Activated CD4-positive, alpha-beta memory T cell treated with anti-CD3 and anti-CD28 coated beads, Interleukin-2, amount 10 ng/mL, durations not matched to agents 7 days and 5 days (primary cell): ENCODE measurements around the gene VWA2. TPM values are rescaled to one million over a fixed set of nuclear protein-coding genes. Genes with fewer than 3 reads are reported as not detected.

ENCODE experiments used
- CTCF ChIA-PET: fragments of 350-600 bp; sonication (Branson Sonifier 250); formaldehyde crosslinking; loops from one replicate; lab custom pipeline; 2021; ENCODE audit warnings: antibody characterized with exemption, inconsistent platforms; lab: Charles Lee
- POLR2A ChIA-PET: fragments of 350-600 bp; sonication (Branson Sonifier 250); formaldehyde crosslinking; loops from one replicate; lab custom pipeline; 2021; ENCODE audit warnings: antibody characterized with exemption; lab: Charles Lee
- DNase-seq: peaks from one replicate; pipeline ENCODE4 v3.0.0-alpha.2; 2020
- H3K27ac Mint-ChIP-seq: one replicate; pipeline ENCODE4 v1.8.0; 2021; ENCODE audit warnings: mild to moderate bottlenecking, mixed read lengths
- H3K27me3 Mint-ChIP-seq: one replicate; pipeline ENCODE4 v1.8.0; 2021; ENCODE audit warnings: mixed read lengths
- H3K36me3 Mint-ChIP-seq: one replicate; pipeline ENCODE4 v1.8.0; 2021; ENCODE audit warnings: low read depth, mixed read lengths
- H3K4me1 Mint-ChIP-seq: one replicate; pipeline ENCODE4 v1.8.0; 2021; ENCODE audit warnings: mixed read lengths
- H3K4me3 Mint-ChIP-seq: one replicate; pipeline ENCODE4 v1.8.0; 2021; ENCODE audit warnings: mild to moderate bottlenecking, mixed read lengths
- H3K9me3 Mint-ChIP-seq: one replicate; pipeline ENCODE4 v1.8.0; 2021; ENCODE audit warnings: mixed read lengths
- total RNA-seq, 2 experiments: library from RNA; stranded (reverse); gene quantifications; one replicate each; pipeline ENCODE4 v1.2.3, GENCODE V29; 2021

The VWA2 gene, protein sequence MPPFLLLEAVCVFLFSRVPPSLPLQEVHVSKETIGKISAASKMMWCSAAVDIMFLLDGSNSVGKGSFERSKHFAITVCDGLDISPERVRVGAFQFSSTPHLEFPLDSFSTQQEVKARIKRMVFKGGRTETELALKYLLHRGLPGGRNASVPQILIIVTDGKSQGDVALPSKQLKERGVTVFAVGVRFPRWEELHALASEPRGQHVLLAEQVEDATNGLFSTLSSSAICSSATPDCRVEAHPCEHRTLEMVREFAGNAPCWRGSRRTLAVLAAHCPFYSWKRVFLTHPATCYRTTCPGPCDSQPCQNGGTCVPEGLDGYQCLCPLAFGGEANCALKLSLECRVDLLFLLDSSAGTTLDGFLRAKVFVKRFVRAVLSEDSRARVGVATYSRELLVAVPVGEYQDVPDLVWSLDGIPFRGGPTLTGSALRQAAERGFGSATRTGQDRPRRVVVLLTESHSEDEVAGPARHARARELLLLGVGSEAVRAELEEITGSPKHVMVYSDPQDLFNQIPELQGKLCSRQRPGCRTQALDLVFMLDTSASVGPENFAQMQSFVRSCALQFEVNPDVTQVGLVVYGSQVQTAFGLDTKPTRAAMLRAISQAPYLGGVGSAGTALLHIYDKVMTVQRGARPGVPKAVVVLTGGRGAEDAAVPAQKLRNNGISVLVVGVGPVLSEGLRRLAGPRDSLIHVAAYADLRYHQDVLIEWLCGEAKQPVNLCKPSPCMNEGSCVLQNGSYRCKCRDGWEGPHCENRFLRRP
- total RNA-seq: not detected

DNA sequence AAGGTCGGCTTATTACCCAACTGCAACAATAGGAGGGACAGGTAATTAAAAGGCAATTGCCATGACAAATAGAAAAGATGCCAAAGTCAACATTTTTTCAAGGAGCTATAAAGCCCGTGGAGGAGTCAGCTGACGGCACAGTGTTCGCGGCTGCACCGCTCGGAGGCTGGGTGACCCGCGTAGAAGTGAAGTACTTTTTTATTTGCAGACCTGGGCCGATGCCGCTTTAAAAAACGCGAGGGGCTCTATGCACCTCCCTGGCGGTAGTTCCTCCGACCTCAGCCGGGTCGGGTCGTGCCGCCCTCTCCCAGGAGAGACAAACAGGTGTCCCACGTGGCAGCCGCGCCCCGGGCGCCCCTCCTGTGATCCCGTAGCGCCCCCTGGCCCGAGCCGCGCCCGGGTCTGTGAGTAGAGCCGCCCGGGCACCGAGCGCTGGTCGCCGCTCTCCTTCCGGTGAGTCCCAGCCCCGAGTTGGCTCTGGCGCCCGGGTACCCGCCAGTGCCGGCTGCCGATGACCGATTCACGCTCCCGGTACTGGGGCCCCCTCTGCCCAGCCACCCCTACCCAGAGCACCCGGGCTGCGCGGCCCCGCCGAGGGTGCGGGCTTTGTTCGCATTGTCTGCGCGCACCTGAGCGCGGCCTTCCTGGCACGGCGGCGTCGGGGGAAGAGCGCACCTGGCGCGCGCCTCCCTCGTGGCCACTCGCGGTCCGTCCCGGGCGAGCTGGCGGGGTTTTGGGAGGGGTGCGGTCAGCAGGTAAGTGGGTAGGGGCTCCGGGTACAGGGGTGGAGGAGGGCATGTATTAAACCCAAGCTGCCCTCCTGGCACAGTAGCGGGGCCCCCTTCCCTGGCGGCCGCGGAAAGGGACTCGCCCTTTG is at the start of gene VWA2:
Gene VWA2 (plus strand): TSS at position 138 of the 877 bp plus-strand sequence. CDS start 9,460 bp downstream, outside the sequence.
- H3K4me3 Mint-ChIP-seq: peak within 1 kb of the TSS; percentile 1
- H3K27me3 Mint-ChIP-seq: peaks cover 74% of the 10 kb centered on the region
- POLR2A ChIA-PET: interaction anchor here (1.0 kb wide), 1 partner anchor 91 kb away, joined by 3 read pairs; no protein-coding TSS in a partner anchor

DNA sequence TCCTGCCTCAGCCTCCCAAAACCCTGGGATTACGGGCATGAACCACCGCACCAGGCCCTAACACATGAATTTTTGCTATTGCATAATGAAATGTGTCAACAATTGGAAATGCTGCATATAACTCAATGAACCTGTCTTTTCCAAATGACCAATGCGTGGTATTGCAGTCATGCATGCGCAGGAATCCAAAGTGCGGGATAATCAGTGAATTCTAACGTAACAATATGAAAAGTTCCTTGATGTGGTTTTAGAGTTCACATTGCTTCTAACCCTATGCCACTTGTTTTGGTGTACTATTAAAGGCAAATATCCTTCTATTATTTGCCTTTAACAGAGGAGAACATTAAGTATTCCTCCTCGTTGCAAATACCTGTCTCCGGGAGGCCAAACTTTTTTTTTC is 49.4 kb upstream of the VWA2 start:
- Mint-ChIP-seq H3K9me3 (no peaks in the 10 kb centered on the region), H3K4me1 (peaks cover 3% of the 10 kb centered on the region), H3K27me3 (peaks cover 46% of the 10 kb centered on the region), H3K36me3 (no peaks in the 10 kb centered on the region), H3K27ac (no peak overlapping the region), H3K4me3 (no peak overlapping the region)
- no peak for DNase-seq
- ChIA-PET POLR2A (interaction anchor here (0.9 kb wide), 1 partner anchor 15 kb away, joined by 4 read pairs; the partner anchor contains the start of gene CCDC186), CTCF (no interaction called here)

More for the DNA sequence above, at the start of gene VWA2:
- H3K27ac Mint-ChIP-seq: no peak within 1 kb of the TSS
- peak; percentile 20 for DNase-seq
- no peaks in the 10 kb centered on the region for H3K9me3 Mint-ChIP-seq
- peaks cover 5% of the 10 kb centered on the region for H3K4me1 Mint-ChIP-seq
- CTCF ChIA-PET: interaction anchor here (0.6 kb wide), 1 partner anchor 76 kb away, joined by 3 read pairs; no protein-coding TSS in a partner anchor
- no peaks in the 10 kb centered on the region for H3K36me3 Mint-ChIP-seq

DNA sequence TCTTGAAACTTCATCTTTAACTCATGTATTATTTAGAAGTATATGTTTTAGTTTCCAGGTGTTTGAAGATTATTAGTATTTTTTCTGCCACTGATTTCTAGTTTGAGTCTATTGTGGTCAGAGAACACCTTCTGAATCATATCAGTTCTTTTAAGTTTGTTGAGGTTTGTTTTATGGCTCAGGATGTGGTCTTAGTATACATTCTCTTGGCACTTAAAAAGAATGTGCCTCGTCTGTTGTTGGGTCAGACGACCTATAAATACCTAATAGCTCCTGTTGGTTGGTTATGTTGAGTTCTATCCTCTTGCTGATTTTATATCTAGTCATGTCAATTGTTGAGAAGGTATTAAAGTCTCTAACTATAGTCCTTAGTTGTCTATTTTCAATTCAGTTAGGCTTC is 44.0 kb upstream of the VWA2 start:
- Mint-ChIP-seq H3K36me3 (no peaks in the 10 kb centered on the region), H3K9me3 (no peaks in the 10 kb centered on the region), H3K27me3 (peaks cover 59% of the 10 kb centered on the region), H3K4me3 (no peak overlapping the region), H3K4me1 (peaks cover 20% of the 10 kb centered on the region), H3K27ac (no peak overlapping the region)
- no peak for DNase-seq
- ChIA-PET POLR2A (interaction anchor here (0.7 to 1.8 kb wide), 2 partner anchors 21 to 235 kb away, joined by 3 to 7 read pairs; partner anchors contain the start of gene CCDC186), CTCF (interaction anchor here (0.7 to 0.8 kb wide), 2 partner anchors 21 to 420 kb away, joined by 3 to 5 read pairs; partner anchors contain the start of gene CCDC186)

DNA sequence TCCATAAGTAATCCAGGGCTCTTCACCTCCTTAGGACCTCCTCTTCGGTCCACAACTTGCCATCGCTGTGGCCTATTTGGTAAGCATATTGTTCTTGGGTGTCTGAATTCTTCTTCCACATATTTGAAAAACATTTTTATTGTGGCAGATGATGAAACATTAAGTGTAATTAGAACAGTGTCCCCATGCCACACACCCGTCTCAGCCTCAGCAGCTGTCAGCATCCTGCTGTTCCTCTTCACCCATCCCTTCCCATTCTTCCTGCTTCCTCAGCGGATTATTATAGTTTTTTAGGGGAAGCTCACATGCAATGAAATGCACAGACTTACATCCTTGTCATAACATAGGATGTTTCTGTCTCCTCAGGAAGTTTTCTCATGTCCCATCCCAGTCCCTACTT is 39.8 kb upstream of the VWA2 start:
- peaks cover 24% of the 10 kb centered on the region for H3K4me1 Mint-ChIP-seq
- no peaks in the 10 kb centered on the region for H3K36me3 Mint-ChIP-seq
- ChIA-PET CTCF (no interaction called here), POLR2A (no interaction called here)
- peaks cover 51% of the 10 kb centered on the region for H3K27me3 Mint-ChIP-seq
- no peak overlapping the region for H3K27ac Mint-ChIP-seq
- no peak for DNase-seq
- H3K9me3 Mint-ChIP-seq: no peaks in the 10 kb centered on the region
- no peak overlapping the region for H3K4me3 Mint-ChIP-seq

DNA sequence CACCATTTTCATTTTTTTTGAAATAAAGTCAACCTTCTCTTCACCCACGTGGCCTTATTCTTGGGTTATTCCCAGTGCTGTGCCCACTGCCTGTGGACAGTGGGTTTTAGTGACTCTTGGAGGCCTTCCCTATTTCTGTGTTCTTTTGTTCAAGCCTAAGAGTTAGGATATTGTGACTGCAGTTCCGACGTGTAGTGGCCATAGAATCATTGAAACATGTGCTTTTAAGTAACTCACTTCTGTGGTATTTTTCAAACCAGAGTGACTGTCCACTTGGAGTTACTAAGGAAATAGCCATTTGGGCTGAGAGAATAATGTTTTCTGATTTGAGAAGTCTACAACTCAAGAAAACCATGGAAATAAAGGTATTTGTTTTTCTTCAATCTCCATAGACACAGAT is 36.2 kb upstream of the VWA2 start:
- ChIA-PET CTCF (no interaction called here), POLR2A (interaction anchor here (1.0 kb wide), 1 partner anchor 28 kb away, joined by 3 read pairs; the partner anchor contains the start of gene CCDC186)
- Mint-ChIP-seq H3K4me3 (no peak overlapping the region), H3K4me1 (peaks cover 4% of the 10 kb centered on the region), H3K27me3 (peaks cover 36% of the 10 kb centered on the region), H3K27ac (no peak overlapping the region), H3K36me3 (no peaks in the 10 kb centered on the region), H3K9me3 (no peaks in the 10 kb centered on the region)
- DNase-seq: no peak

DNA sequence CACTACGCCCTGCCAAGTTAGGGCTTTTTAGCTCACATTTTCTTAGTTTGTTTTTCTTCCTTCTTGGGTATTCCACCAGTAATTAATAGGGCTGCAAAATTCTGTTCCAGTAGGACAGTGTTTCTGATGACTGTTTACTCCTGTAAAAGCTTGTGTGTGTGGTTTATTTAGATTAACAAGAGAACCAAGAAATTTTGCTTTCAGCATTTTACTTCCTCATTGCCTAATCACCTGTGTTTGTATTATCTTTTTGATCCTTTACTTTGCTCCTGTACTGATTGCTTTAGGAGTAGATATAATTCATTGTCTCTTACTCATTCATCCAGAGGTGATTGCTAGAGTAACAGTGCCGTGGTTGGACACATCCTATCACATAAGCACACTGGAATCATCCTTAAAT is 32.2 kb upstream of the VWA2 start:
- H3K9me3 Mint-ChIP-seq: no peaks in the 10 kb centered on the region
- H3K4me3 Mint-ChIP-seq: no peak overlapping the region
- peaks cover 4% of the 10 kb centered on the region for H3K4me1 Mint-ChIP-seq
- no peaks in the 10 kb centered on the region for H3K36me3 Mint-ChIP-seq
- H3K27me3 Mint-ChIP-seq: peaks cover 30% of the 10 kb centered on the region
- CTCF ChIA-PET: no interaction called here
- DNase-seq: no peak
- POLR2A ChIA-PET: no interaction called here
- H3K27ac Mint-ChIP-seq: no peak overlapping the region

DNA sequence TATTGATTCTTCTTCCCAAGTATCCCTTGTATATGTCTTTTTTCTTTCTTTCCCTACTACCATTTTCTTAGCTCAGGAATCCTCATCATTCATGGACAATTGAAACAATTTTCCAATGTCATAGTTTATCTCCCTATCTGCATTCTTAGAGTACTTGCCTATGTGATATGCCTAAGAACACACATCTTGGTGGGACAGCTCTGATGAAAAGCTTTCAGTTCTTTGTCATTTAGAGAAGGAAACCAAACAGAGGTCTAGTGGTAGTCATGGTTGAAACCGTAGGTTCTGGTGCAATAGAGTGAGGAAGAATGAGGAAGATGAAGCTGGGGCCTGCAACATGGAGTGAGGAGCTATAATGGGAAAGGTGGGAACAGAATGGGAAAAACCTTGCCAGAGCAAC is 31.7 kb upstream of the VWA2 start:
- H3K36me3 Mint-ChIP-seq: no peaks in the 10 kb centered on the region
- ChIA-PET POLR2A (no interaction called here), CTCF (no interaction called here)
- no peaks in the 10 kb centered on the region for H3K9me3 Mint-ChIP-seq
- peaks cover 4% of the 10 kb centered on the region for H3K4me1 Mint-ChIP-seq
- H3K4me3 Mint-ChIP-seq: no peak overlapping the region
- no peak overlapping the region for H3K27ac Mint-ChIP-seq
- DNase-seq: no peak
- peaks cover 34% of the 10 kb centered on the region for H3K27me3 Mint-ChIP-seq

DNA sequence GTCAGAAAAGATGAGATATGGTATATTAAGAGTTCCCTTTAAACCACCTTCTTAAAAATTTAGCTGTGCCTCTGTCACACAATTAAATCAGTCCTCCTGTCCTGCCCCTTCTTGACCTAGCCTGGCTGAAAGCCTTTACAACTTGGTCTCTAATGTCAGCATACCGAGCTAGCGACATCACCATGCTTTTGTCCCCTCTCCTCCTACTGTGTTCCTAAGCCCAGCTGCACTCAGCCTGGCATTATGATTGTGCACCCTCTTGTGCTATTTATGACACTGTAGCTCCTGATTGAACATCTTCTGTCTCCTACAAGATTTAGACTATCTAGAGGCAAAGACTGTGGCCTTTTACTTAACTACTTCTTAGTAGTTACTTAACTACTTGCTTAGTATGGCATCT is 30.7 kb upstream of the VWA2 start:
- Mint-ChIP-seq H3K9me3 (no peaks in the 10 kb centered on the region), H3K4me1 (no peaks in the 10 kb centered on the region), H3K27ac (no peak overlapping the region), H3K27me3 (peaks cover 30% of the 10 kb centered on the region), H3K4me3 (no peak overlapping the region), H3K36me3 (no peaks in the 10 kb centered on the region)
- ChIA-PET CTCF (interaction anchor here (0.7 kb wide), 2 partner anchors 53 to 612 kb away, joined by 3 read pairs; no protein-coding TSS in a partner anchor), POLR2A (no interaction called here)
- no peak for DNase-seq

DNA sequence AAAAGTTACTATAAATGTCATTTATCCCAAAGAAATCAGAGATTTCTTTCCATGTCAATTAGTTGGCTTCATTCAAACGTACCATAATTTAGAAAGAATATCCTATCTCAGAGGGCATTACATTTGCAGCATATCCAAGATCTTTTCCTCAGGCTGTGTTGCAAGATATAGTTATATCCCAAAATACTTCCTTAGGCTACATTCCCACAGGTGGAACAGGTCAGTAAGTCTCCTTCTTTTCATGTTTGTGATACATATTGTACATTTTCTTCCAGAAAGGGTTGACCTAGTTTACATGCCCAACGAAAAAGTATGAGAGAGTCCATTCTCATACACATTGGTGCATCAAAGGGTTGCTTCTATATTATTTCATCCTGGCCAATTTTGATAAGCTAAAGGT is 26.9 kb upstream of the VWA2 start:
- ChIA-PET POLR2A (no interaction called here), CTCF (no interaction called here)
- Mint-ChIP-seq H3K9me3 (no peaks in the 10 kb centered on the region), H3K27ac (no peak overlapping the region), H3K4me1 (no peaks in the 10 kb centered on the region), H3K27me3 (peaks cover 33% of the 10 kb centered on the region), H3K4me3 (no peak overlapping the region), H3K36me3 (no peaks in the 10 kb centered on the region)
- DNase-seq: no peak

DNA sequence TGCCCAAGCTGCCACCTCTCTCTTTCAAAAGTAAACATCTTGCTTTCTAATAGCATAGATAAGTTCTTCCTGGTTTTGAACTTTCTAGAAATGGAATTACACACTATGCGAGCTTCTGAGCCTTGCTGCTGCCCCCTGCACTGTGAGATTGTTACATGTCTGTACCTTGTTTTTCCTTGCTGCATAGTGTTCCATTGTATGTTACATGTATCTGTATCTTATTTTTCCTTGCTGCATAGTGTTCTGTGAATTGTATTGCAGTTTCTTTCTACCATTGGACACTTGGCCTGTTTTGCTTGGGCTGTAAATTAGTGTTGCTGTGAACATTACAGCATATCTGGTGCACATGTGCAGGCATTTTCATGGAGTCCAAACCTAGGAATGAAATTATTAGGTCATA is 24.0 kb upstream of the VWA2 start:
- Mint-ChIP-seq H3K4me1 (no peaks in the 10 kb centered on the region), H3K4me3 (no peak overlapping the region), H3K27ac (no peak overlapping the region), H3K9me3 (no peaks in the 10 kb centered on the region), H3K27me3 (peaks cover 42% of the 10 kb centered on the region), H3K36me3 (no peaks in the 10 kb centered on the region)
- DNase-seq: no peak
- ChIA-PET CTCF (no interaction called here), POLR2A (no interaction called here)

DNA sequence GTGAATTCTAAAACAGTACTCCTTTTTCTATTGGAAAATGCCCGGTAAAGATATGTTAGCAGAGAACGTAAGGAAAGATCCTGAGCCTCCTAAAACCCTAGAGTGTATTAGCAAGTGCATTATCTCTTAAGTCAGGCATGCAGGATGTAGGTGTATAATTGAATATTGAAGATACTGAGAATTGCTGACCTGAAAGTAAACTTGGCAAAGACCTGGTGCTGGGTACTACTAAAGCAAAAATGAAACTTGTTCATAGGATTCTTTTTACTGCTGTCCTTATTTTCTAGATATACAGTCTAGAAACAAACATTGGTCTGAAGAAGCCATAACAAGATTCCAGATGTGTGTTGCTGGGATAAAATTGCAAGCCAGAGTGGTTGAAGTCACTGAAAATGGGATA is 18.8 kb upstream of the VWA2 start:
- ChIA-PET CTCF (no interaction called here), POLR2A (no interaction called here)
- H3K4me1 Mint-ChIP-seq: no peaks in the 10 kb centered on the region
- no peaks in the 10 kb centered on the region for H3K9me3 Mint-ChIP-seq
- H3K27ac Mint-ChIP-seq: no peak overlapping the region
- no peak overlapping the region for H3K4me3 Mint-ChIP-seq
- peaks cover 44% of the 10 kb centered on the region for H3K27me3 Mint-ChIP-seq
- DNase-seq: no peak
- no peaks in the 10 kb centered on the region for H3K36me3 Mint-ChIP-seq

DNA sequence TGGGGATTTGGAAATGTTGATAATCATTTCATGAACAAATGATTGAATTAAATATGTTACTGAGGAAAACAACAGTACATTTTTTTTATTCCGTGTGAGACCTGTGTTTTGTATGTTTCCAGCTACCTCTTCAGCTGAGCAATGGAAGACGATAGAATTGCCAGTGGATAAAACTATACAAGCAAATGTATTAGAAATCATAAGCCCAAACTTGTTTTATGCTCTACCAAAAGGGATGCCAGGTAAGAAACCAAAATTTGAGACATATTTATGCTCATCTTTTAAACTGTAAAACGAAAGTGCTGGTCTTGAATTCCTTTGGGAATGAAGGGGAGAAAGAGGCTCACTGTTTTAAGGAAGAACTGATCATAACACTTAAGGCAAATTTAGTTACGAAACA is 17.8 kb upstream of the VWA2 start:
- H3K9me3 Mint-ChIP-seq: no peaks in the 10 kb centered on the region
- DNase-seq: no peak
- H3K27ac Mint-ChIP-seq: no peak overlapping the region
- ChIA-PET POLR2A (no interaction called here), CTCF (no interaction called here)
- no peaks in the 10 kb centered on the region for H3K4me1 Mint-ChIP-seq
- no peak overlapping the region for H3K4me3 Mint-ChIP-seq
- no peaks in the 10 kb centered on the region for H3K36me3 Mint-ChIP-seq
- H3K27me3 Mint-ChIP-seq: peaks cover 45% of the 10 kb centered on the region
